NCI-H2029 (cell line): ENCODE data around the gene ARID5B.

ENCODE experiments used
- DNase-seq: peaks from one replicate; lab custom pipeline; 2025; lab: John Stamatoyannopoulos, UW

ARID5B gene

DNA sequence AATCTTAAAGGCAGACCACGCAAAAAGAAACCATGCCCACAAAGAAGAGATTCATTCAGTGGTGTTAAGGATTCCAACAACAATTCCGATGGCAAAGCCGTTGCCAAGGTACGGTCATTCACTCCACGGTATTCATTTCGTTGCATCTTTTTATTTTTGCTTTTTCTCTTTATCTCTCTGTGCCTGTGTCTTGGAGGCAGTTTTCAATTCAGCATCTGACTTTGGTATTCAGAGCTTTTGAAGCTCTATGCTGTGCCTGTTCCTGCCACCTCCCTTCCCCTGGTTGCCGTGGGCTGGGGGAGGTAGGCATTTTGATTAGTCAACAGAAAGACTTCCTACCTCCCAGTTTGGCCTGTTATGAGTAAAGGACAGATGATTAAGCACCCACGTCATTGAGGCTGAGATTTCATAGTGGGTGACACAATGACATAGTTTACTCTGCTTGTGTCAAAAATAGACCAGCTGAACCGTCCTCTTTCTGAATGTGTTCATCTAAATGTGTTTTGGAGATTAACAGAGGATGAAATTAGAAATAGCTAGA is 149.5 kb downstream of the ARID5B start:
- DNase-seq, result no peak

DNA sequence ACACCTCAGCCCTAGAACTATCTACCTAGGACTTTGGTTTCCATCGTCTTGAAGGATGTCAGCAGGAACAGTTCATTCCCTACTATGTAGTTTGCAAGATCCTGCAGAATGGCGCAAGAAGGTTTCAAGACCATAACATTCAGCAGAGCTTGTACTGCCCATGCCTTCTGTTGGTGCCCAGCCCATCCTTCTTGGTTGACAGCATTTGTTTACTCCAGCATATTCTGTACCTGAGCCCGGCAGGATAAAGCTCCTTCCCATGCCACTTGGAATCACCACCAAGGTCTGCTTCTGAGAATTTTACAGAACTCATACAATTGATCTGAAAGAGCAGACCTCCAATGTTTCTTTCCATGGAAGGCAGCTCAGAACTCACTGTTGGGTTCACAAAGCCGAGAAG is 150.8 kb downstream of the ARID5B start:
- no peak for DNase-seq

DNA sequence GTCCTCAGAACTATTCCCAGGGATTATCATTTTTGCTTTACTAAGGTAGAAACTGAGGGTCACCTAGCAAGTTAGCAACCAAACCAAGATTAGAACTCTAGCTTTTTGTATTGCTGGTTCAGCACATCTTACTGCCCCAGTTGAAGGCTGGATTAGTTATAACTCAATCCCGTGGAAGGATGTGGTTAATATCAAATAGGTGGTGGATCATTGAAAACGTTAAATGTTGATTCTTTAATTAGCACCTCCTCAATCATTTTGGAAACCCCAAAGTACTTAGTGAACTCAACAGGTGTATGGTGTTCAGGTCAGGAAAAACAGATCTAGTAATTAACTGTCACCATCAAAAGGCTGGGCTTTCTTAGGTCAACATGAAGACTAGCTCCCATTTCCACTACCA is 152.4 kb downstream of the ARID5B start:
- no peak for DNase-seq

DNA sequence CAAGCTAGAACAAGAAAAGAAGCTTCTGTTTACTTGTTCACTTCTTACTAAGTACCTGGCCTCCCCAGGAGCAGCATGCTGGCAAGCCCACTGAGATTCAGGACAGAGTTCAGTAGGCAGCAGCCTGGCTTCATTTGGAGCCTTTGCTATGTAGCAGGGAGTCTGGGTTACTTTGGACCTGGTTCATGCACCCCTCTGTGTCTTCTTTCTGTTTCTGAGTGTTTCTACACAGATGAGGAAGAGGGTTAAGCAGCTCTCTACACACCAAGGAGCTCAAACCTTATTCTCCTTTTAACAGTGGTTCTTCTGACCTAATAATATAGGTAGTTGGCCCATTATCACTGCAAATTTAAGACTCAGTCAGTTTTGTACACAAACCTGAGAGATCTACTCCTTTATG is 152.9 kb downstream of the ARID5B start:
- no peak for DNase-seq

DNA sequence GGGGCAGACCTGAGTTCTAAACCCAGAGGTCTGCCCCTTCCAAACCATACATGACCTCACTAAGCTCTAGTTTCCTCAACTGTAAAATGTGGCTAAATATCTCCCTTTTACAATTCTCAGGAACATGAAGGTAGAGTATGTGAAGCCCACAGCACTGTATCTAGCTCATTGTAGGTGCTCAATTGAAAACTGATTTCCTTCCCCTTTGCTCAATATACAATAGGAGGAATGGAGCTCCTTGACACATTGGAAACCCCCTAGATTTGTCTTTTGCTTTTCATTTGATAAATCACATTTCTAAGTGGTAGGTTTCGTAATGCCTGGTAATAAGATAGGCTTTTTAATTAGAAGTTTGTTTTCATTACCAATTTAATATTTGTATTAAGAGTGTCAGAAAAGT is 153.3 kb downstream of the ARID5B start:
- no peak for DNase-seq

DNA sequence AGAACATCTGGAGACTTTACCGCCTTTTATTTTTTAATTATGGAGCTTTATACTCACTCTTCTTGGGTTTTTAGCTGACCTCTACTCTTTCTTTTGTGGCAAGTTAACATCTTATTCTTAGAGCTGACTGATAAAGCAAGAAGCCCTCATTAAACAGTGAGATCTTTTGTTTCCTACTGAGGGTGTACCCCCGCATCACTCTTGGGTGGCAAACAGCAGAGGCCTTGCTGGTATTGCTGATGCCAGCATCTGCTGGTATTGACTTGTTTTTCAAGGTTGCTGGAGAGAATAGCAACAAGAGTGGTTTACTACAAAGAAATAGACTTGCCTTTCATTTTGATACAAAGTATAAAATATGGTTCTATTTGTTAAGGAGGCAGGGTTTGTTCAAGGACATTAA is 154.7 kb downstream of the ARID5B start:
- DNase-seq, result no peak

DNA sequence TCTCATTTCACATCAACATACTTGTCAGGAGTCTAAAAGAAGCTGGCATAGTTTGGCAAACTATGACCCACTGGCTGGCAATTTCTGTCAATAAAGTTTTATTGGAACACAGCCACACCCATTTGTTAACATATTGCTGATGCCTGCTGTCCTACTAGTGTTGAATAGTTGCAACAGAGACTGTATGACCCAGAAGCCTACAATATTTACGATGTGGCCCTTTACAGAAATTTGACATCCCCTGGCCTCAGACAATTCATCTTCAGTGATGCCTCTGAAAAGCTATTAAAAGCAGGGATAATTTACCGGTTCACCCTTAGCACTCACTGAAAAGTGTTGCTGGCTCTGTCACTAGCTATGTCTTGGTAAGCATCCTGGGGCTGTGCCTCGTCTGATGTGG is 155.2 kb downstream of the ARID5B start:
- DNase-seq, result no peak

DNA sequence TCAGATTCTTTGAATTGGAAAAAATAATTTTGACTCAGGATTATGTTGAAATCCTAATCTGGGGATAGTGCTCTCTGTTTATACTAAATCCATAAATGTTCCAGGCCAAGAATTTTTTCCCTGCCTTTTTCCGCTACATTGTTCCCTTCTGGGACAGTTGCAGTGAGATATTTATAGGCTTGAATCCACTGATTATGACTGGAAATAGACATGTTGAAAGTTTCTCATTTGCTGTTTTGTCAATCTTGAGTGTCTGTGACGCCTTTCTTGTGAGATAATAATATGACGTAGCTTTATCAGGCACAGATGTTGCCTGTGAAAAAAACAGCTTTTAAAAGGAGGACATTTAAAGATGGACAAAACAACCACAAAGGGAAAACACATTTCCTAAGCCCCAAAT is 155.9 kb downstream of the ARID5B start:
- DNase-seq, result no peak

DNA sequence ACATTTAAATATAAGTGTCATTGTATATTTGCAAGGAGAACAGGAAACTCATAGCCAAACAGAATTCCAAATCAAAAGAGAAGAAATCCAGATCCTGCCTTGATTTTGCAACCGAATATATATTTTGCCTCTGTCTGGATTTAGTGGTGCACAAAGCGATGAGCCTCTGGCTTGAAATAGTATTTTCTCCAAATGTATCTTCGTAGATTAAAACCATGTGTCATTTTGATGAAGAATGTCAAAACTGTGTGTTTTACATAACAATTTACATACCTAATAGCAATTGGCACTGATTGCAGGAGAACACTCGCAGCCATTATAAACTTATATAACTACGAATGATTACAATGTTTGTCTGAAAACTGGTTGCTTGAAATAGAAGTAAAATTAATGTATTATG is 156.4 kb downstream of the ARID5B start:
- DNase-seq, result no peak

DNA sequence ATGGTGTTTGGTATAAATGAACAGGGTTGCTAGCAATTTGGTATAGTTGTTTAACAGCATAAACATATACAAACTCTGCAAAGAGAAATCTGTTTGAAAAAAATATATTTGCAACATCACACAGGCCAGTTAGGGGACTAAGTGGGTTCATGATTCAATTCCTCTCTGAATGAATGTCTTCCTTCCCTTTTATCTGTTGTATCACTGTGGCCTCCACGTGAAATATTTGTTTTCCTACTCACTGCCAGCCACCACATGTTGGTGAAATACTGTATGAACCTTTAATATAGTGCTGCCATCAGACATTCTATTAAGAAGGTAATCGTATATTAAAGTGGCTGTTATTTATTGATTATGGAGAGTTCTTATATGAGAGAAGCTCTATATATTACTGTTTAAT is 157.0 kb downstream of the ARID5B start:
- DNase-seq, result no peak

DNA sequence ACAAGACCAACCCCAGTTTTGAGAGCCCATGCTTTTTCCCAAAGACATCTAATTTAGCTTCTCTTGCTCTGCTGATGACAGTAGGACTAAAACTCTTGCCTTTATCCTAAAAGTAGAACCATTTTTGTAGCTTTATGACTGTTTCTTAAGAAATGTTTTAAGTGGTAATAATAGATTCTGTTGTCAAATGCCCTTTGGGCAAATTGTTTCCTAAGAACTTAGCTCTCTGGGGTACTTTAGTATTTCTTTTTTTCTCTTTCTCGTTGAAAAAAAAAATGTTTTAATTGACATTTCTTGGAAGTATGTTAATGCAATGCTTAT is 157.4 kb downstream of the ARID5B start:
- no peak for DNase-seq

DNA sequence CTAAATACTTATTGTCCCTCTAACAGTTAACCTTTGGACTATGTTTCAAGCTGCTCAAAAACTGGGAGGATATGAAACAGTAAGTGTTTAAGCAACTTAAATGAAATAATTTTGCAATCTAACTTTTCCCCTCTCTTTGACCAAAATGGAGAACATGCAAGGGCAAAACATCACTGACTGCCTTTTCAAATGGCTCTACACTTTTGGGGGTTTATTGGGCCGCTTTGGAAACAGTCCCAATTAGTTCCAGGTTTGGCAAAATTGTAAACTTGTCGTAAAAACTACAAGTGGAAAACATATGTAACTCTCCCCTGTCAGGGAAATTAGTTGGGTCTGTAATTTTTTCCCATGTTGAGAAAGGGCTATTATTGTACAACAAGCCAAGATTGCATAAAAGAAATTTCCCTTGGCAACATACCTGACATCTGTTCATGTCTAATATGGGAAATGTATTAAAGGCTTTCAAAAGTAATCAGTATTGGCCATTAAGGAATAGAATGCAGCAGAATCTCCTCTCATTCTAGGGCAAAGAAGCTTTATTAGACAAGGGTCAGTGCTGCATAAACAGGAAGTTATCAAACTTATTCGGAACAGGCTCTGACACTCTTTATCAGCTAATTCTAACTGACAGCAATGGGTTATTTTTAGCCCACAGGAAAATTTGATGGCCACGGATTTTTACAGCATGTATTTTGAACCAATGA is 157.9 kb downstream of the ARID5B start:
- DNase-seq, result no peak

DNA sequence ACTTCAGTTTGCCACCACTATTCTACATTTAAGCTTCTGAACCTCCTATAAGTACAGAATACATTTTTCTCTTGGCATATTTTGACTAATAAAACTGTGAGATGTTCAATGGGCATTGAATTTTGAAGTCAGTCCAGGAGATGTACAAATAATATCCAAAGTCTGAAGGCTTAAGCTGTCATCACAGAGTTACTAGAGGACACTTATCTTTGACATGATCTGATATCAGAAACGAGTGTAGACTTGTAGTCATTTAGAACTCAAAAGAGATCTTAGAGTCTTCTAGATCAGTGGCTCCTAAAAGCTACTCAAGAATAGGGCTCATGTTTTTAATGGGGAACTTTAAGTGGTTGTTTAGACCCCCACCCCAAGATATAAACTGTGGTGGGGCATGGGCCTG is 160.5 kb downstream of the ARID5B start:
- no peak for DNase-seq

DNA sequence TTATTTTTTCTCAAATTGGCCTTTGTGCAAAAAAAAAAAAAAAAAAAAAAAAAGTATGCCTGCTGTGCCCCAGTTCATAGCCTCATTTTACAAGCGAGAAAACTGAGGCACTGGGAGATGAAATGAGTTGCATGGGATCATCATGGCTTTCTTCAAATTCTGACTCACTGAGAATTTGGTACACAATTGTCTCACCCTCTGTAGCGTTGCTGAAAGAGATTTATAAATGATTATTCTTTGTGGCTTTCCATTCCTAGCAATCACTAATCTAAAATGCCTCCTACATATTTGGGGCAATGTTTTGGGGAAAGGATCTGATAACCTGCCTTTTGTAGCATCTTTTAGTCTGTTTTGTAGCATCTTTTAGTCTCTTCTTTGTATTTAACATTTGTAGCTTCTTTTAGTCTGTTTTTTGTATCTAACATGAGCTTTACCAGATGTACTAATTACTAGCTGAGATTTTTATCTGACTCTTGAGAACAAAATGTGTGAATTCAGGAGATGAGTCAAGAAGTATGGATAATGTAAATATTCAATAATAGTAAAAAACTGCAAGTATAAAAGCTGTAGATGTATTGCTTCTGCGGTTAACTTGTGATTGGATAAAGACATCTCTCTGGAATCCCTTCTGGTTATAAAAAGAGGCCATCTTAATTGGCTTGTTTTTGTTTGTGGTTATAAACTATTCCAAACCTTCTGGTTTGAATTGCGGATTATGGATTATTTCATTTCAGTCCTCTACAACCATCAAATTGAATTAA is 161.4 kb downstream of the ARID5B start:
- no peak for DNase-seq

DNA sequence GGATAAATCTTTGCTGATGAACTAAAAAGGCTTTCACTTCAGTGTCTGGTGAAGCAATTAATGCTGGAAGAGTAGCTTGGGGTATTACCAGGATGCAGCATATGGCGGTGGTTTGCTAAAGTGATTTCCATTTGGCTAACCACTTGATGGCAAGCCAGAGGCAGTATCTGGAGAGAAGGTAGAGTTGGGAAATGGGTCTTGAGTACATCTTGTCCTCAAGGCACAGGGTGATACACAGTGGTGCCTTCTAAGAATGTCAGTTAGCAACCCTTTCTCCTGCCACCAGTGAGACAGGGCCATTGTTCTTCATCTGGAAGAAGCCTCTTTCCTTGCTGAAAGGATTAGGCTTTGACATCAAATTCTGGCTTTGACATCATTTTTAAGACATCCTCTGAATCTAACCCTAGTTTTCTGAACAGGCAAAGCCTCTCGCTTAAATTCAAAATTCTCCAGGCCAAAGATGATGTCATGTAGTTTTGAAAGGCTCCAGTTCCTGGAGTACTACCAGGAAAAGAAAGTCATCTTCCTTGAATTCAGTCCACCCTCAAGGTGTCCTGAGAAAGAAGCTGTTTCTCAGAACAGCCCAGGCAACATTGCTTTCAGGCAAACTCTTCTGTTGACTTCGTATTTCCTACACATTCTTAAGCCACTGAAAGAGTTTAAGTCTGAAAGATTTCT is 162.4 kb downstream of the ARID5B start:
- no peak for DNase-seq

DNA sequence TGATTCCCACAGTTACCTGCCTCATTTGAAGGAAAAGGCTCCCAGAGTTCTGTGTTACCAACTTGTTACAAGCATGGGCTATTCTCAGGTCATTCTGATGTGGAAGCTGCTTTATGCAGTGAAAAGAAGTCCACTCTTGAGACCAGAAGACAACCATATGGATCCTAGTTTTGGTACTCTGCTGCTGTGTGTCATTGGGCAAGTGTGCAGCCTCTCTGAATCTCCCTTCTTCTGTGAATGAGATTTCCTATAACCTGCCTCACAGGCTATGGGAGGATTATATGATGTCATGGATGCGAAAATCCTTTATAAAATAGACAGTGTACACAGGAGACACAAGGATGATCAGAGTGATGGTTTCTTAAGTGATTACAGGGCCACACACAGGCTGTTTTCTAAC is 166.1 kb downstream of the ARID5B start:
- DNase-seq, result no peak

DNA sequence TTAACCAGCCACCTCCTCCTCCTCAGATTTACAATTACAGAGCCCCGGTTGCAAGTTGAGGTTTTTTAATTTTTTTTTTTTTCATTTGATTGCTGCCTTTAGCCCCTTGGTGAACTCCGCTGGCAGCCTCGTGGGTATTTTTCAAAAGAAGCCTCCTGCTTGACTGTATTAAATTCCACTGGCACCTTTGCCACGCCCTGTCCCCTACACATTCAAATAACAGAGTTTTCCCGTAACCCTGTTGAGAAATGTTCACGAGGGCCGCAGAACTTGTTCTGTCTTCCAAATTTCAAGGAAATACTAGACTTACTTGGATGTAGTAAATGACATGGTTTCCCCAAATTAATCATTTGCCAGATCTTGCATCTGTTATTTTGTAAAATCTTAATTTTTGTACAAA is 167.0 kb downstream of the ARID5B start:
- no peak for DNase-seq

DNA sequence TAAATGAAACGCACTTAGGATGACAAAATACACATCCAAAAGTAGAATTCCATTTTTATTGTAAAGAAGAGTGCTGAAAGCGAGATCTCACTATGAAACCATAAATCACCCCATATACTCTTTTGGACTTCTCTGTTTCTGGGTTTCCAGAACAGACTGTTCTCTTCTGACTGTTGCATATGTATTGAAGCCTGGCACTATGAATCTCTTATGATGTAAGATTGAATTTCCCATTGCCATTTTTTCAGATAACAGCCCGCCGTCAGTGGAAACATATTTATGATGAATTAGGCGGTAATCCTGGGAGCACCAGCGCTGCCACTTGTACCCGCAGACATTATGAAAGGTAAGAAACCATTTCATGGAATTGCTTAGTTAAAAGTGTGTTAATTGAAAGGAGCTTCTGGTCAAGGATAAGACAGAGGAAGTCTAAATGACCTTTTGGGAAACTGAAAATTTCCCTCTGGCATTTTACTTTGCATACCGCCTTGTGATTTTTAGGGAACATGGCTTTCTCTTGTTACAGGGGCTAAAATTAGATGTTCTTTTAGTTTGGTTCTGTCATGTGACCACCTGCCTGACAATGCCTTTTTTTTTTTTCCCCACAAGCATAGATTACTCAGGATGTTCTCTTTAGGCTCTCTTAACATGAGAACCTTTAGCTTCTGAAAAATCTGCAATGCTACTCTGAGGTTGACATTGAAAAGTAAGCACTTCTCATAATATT is 168.1 kb downstream of the ARID5B start:
- DNase-seq, result no peak

DNA sequence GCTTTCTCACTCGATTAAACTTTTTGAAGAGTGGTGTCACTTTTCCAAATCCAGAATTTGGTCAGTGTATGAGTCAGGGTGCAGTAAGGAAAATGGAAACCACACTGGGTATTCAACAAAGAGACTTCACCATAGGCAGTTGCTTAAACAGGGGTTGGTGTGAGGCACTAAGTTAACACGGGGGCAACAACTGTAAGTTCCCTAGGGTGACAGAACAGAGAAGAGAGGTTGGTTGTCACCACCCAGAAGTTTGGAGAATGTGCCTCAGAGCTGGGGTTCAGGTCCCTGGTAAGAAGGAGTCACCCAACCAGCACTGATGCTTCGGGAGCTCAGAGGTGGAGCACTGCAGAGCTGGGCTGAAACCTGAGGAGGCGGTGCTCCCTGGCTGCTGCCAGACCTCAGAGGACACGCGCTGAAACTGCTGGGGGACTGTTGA is 170.4 kb downstream of the ARID5B start:
- DNase-seq, result no peak

DNA sequence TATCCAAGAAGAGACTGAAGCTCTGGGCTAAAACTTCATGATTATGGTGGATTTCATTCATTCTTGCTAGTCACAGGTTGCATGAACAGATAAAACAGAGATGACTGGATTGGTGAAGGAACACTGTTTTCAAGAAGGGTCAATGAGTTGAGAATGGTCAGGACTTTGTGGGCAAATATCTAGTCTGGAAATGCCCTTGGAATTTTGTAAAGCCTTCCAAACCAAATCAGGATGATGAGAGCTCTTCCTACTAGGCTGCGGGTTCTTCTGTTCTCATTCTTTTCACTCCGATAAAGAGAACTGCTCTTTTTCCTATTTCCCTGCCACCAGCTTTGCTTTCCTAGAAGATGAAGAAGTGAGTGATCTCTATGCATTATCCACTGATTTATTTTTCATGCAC is 171.4 kb downstream of the ARID5B start:
- DNase-seq, result no peak

DNA sequence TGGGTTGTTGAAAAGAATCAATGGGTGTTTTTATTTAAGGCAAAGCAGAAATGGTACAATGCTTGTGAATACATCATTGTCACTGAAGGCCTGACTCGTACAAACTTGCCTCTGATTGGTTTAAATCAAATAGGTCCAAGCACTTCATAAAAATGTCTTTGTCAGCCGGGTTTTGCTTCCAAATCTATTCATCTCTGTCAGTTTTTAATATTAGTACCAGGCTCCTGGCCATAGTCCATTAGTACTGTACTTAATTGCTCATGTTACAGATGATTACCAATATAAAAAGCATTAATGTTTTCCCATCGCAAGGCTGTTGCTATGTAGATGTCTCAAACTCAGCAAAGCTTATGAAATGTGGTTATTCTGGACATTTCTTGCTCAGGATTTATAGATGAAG is 171.9 kb downstream of the ARID5B start:
- no peak for DNase-seq

DNA sequence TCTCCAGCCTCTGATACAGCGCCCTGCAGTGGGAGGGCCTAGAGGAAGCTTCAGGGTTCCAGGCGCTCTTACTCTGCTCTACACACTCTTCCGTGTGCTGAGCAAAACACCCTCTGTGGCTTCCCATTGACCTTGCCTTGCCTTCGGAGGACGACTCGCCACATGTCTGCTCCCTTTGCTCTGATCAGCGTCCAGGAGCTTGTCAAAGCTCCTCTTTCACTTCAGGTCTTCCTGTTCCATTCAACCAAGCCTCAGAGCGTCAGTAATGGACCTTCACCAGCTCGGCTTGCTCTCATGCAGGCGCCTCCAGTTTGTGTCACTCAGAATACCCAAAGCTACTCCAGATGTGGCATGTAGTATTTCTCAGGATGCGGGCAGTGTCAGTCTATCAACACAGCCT is 173.9 kb downstream of the ARID5B start:
- DNase-seq, result peak; percentile 13
